ENCODE results near the gene CDC16.

The CDC16 gene

DNA sequence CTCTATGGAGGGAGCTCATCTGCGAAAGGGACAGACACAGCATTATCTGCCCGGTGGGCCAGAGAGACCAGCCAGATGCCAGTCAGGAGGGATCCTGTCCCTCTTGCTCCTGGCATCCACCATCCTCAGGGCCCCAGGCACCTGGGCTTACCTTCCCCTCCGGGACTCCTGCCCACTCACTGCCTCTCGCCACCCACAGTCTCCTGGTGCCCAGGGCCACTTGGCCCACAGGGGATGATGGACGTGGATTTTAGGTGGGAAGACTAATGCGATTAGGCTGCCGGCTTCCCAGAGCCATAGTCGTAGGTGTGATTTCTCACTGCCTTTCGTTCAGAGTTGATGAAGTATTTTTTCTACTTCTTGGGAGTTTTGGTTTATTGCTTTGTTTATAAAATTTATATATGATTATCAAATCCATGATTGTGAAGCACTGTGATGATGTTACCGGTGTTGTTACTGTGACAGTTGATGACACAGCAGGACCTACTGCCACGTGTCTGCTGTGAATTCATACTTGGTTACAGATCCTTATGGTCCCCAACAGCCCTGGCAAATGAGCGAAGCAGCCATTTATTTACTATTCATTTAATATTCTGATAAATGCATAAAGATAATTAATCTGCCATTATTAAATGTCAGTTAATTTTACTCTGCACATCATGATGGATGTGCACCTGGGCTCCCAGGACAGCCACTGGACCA lies 65.1 kb downstream of the CDC16 start:
- DNase-seq (ENCODE audit: low read depth in 2 of 2) = no peak

GRCh38 chr13:114303700-114304327 lies 69.1 kb downstream of the CDC16 start:
- DNase-seq (ENCODE audit: low read depth in 2 of 2) = no peak

- DNase-seq (ENCODE audit: low read depth in 2 of 2) = no peak
Measured at GRCh38 chr13:114304346-114305034, 69.8 kb downstream of the CDC16 start.

DNA sequence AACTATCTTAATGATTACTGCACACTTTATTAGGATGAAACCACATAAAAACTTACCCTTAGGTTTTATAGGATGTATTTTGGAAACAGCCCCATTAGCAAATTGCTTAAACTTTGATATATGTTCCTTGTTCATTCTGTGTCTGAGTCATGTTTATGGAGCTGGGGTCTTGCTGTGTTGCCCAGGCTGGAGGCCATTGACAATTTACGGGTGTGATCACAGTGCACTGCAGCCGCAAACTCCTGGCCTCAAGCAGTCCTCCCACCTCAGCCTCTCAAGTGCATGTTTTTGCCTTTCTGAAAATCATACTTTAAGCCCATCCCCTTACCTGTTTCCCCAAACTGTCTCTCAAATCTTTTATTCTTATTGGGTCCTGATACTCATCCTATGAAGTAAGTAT lies 74.4 kb downstream of the CDC16 start:
- no peak for DNase-seq (ENCODE audit: low read depth in 2 of 2)

- no peak for DNase-seq (ENCODE audit: low read depth in 2 of 2)
Measured at GRCh38 chr13:114309806-114310410, 75.2 kb downstream of the CDC16 start.

DNA sequence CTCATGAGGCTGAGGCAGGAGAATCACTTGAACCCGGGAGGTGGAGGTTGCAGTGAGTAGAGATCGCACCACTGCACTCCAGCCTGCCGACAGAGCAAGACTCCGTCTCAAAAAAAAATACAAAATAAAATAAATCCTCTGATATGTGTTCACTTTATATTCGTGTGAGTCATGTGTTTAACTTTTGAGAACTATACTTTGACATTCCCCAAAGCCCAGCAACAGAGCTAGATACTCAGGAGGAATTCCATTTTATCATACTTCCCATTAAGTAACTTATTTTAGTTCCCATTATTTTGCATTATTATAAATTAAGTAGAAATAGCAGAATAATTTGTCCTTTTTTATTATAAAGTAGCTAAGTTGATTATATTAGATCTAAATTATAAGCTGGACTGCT lies 76.3 kb downstream of the CDC16 start:
- no peak for DNase-seq (ENCODE audit: low read depth in 2 of 2)

DNA sequence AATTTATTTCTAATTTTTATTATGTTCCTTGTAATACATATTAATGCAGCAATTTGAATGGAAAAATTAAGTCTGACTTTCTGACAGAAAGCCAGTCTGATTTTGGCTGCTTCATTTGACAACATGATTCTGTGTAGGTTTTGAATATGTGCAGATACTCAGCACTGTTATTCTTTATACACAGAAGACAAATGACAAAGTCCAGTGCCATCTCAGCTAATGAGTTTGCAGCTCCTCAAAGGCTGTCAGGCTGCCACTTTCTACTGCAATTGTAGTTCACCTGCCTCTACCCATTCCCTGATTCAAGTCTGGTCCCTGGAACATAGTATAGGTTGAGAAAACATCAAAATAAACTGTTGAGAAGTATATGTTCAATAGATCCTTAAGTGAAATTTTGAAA lies 76.7 kb downstream of the CDC16 start:
- DNase-seq (ENCODE audit: low read depth in 2 of 2) = no peak

DNA sequence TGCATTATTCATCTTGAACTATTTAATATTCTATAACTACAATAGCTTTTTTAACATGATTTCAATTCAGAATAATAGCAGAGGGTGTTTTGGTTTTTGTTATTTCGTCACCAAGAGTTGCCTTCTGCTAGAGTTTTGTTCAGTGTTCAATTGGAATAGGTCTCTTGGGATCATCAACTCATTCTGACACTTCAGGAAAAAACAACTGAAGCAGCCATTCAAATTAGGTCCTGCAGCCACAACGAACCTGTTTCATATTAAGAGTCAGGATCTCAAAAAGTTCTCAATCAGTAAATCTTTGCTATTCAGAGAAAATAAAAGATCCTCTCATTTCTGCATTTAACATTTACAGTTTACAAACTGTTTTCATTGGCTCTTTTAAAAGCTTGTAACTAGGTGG lies 77.2 kb downstream of the CDC16 start:
- no peak for DNase-seq (ENCODE audit: low read depth in 2 of 2)

DNA sequence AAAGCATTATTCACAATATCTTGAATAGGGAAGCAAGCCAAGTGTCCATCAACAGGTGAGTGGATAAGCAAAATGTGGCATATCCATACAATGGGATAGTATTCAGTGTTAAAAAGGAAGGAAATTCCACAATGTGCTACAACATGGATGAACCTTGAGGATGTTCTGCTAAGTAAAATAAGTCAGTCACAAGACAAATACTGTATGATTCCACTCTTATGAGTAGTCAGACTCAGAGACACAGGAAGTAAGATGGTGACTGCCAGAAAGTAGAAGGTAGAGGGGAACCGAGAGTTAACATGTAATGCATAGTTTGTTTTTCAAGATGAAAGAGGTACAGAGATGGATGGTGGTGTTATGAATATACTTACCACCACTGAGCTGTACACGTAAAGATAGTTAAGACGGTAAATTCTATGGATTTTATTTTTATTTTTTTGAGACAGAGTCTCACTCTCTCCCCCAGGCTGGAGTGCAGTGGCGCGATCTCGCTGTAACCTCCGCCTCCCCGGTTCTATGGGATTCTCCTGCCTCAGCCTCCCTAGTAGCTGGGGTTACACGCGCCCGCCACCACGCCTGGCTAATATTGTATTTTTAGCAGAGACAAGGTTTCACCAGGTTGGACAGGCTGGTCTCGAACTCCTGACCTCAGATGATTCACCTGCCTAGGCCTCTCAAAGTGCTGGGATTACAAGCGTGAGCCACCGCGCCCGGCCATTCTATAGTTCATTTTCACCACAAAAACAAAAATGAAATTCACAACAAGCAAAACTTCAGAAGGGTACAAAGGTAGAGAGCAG lies 78.6 kb downstream of the CDC16 start:
- peak in 1 of 2 donors; percentile 31 for DNase-seq (ENCODE audit: low read depth in 2 of 2)

GRCh38 chr13:114314074-114314912 lies 79.6 kb downstream of the CDC16 start, which contains the start of gene CHAMP1:
Gene CHAMP1 (plus strand): TSS chr13:114314503. CDS start chr13:114323843, 9,340 bp downstream.
- DNase-seq (ENCODE audit: low read depth in 2 of 2) = peak; percentile 93

DNA sequence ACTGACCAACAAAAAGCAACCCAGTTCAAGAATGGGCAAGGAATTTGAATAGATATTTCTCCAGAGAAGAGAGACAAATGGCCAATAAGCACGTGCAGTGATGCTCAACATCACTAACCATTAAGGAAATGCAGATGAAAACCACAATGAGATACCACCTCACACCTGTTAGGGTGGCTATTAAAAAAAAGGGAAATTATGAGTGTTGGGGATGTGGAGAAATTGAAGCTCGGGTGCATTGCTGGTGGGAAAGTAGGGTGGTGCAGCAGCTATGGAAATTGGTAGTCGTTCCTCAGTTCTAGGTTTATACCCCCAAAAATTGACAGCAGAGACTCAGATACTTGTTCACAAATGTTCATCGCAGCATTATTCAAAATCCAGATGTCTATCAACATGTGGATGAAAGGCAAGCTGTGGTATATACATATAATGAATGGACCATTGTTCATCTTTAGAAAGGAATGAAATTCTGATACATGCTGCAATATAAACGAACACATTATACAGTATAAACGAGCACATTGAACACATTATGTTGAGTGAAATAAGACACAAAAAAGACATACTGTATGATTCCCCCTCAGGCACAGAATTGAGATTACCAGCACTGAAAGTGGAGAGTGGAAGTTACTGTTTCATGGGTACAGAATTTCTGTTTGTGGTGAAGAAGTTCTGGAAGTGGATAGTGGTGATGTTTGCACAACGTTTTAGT lies 80.5 kb downstream of the CDC16 start:
- DNase-seq (ENCODE audit: low read depth in 2 of 2) = no peak

DNA sequence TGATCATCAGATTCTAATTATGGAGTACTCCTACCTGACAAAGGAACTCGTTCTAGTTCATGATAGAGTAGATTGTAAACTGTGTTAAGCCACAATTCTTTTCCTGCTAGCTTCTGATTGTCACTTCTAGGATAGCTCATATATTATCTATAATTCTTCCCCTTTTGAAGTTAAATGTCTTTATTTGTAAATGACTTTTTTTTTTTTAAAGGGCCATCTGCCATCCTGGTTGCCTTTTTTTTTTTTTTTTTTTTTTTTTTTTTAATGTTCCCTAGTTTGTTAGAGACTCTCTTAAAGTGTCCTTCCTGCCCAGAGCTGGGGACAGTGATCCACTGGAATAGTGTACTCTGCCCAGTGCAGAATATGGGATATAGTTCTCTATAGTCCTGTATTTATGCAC lies 83.9 kb downstream of the CDC16 start:
- no peak for DNase-seq (ENCODE audit: low read depth in 2 of 2)

GRCh38 chr13:114319441-114319913 lies 84.8 kb downstream of the CDC16 start:
- no peak for DNase-seq (ENCODE audit: low read depth in 2 of 2)

GRCh38 chr13:114320065-114320464 lies 85.4 kb downstream of the CDC16 start:
- no peak for DNase-seq (ENCODE audit: low read depth in 2 of 2)

GRCh38 chr13:114321256-114321655 lies 86.6 kb downstream of the CDC16 start:
- no peak for DNase-seq (ENCODE audit: low read depth in 2 of 2)
